Esophagus muscularis mucosa (tissue), 4 donors: ENCODE measurements around the gene CCDC87. TPM values are rescaled to one million over a fixed set of nuclear protein-coding genes. Genes with fewer than 3 reads are reported as not detected.
"Not testable (repeated sequence)": the region's sequence is repeated elsewhere in the genome, so short reads cannot be mapped to it uniquely, and the experiment has no call there.

Source experiments
- DNase-seq: peaks from one replicate; pipeline ENCODE4 v3.0.0-alpha.2; 2017; ENCODE audit errors: extremely low spot score
- H3K27ac ChIP-seq, 4 donors: fragments of 200-600 bp; sonication (generic); replicated peaks in 1 of 4; 1 replicate in 3 of 4; 2 replicates in 1 of 4; pipeline ENCODE4 v1.5.1; 2016 to 2019; ENCODE audit warnings: mild to moderate bottlenecking in 1 of 4
- H3K27me3 ChIP-seq, 4 donors: fragments of 200-600 bp; sonication (generic); one replicate each; pipeline versions ENCODE4 v1.5.1 to v1.6.0; 2016 to 2019
- H3K36me3 ChIP-seq, 4 donors: fragments of 200-600 bp; sonication (generic); one replicate each; pipeline ENCODE4 v1.5.1; 2016 to 2019
- H3K4me1 ChIP-seq, 4 donors: fragments of 200-600 bp; sonication (generic); one replicate each; pipeline ENCODE4 v1.5.1; 2016 to 2019
- H3K4me3 ChIP-seq, 4 donors: fragments of 200-600 bp; sonication (generic); 1 replicate in 2 of 4; 2 replicates in 2 of 4; pipeline ENCODE4 v1.5.1; 2016 to 2019; ENCODE audit warnings: mild to moderate bottlenecking in 4 of 4, moderate library complexity in 1 of 4
- H3K9me3 ChIP-seq, 4 donors: fragments of 200-600 bp; sonication (generic); 1 replicate in 3 of 4; 2 replicates in 1 of 4; pipeline ENCODE4 v1.5.1; 2016 to 2019
- EP300 ChIP-seq: sonication (generic); formaldehyde crosslinking; IDR thresholded peaks from one replicate; pipeline ENCODE4 v1.6.1; 2017; ENCODE audit warnings: antibody characterized with exemption
- POLR2A ChIP-seq: fragments of 450-650 bp; IDR thresholded peaks from one replicate; pipeline ENCODE4 v1.6.1; 2017; ENCODE audit warnings: antibody characterized with exemption, moderate library complexity, mild to moderate bottlenecking, low read depth
- POLR2AphosphoS5 ChIP-seq, 2 donors: sonication (generic); formaldehyde crosslinking; IDR thresholded peaks; one replicate each; pipeline ENCODE4 v1.6.1; 2017; ENCODE audit warnings: antibody characterized with exemption in 2 of 2
- WGBS: methylation state at CpG from one replicate; pipeline ENCODE4 v1.1.5; 2018; 5-methylcytosine and 5-hydroxymethylcytosine counted together
- intact Hi-C: fragments of 100-400 bp; cut with DNase I; formaldehyde crosslinking; loops from one replicate; pipeline ENCODE4 v1.15.1; 2023
- small RNA-seq, 3 donors: library from RNA; depleted of rRNA; stranded (forward); fragments of <200 nt; gene quantifications; one replicate each; pipeline ENCODE3, GENCODE V24; 2016
- total RNA-seq, 4 donors: library from RNA; depleted of rRNA; stranded (reverse); fragments of >200 nt; gene quantifications; one replicate each; pipeline versions ENCODE4 v1.1.0 to v1.2.1, GENCODE V29; 2016
- TF ChIP-seq, protein P1 (sequence below), 3 experiments: fragments of 200-600 bp in 2 of 3; fragments of 450-650 bp in 1 of 3; sonication (generic) in 2 of 3; IDR thresholded peaks; one replicate each; pipeline ENCODE4 v1.5.1; 2017 to 2019; ENCODE audit warnings: antibody characterized with exemption in 3 of 3, mild to moderate bottlenecking in 2 of 3, moderate library complexity in 1 of 3

Gene CCDC87
- total RNA-seq, 4 donors from 2014 or later: 0.17 to 0.83 (median 0.46) TPM

DNA sequence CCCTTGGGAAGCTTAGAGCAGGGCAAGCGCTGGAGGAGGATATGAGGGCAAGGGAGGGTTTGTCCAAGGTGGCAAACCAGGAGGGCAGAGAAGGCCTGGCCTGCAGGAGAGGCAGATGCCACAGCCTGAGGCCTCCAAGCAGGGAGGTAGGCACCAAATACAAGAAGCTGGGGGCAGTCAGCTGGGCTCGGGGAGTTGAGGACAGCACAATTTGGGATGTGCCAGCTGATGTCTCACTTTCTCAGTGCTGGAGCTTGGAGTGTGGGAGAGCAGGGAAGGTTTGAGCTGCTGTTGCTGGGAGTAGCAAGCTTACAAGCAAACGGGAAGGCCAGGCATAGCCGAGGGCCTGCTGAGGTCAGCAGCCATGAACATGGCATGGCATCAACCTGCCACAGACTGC is 51.0 kb downstream of the CCDC87 start:
- H3K4me1 ChIP-seq: peaks cover 28 to 38% (median 34%) of the 10 kb centered on the region in 4 donors
- no peaks in the 10 kb centered on the region for H3K27me3 ChIP-seq
- intact Hi-C loops: no loop called here
- no peak overlapping the region for H3K4me3 ChIP-seq
- peaks cover 0 to 61% (median 46%) of the 10 kb centered on the region in 4 donors for H3K36me3 ChIP-seq
- H3K9me3 ChIP-seq: no peaks in the 10 kb centered on the region
- 95% methylated on average over 4 of the region's 4 CpGs for WGBS
- H3K27ac ChIP-seq: no peak overlapping the region
- DNase-seq: no peak
- TF ChIP-seq, protein P1, sequence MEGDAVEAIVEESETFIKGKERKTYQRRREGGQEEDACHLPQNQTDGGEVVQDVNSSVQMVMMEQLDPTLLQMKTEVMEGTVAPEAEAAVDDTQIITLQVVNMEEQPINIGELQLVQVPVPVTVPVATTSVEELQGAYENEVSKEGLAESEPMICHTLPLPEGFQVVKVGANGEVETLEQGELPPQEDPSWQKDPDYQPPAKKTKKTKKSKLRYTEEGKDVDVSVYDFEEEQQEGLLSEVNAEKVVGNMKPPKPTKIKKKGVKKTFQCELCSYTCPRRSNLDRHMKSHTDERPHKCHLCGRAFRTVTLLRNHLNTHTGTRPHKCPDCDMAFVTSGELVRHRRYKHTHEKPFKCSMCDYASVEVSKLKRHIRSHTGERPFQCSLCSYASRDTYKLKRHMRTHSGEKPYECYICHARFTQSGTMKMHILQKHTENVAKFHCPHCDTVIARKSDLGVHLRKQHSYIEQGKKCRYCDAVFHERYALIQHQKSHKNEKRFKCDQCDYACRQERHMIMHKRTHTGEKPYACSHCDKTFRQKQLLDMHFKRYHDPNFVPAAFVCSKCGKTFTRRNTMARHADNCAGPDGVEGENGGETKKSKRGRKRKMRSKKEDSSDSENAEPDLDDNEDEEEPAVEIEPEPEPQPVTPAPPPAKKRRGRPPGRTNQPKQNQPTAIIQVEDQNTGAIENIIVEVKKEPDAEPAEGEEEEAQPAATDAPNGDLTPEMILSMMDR (IDR thresholded peaks at IDR 0.05): no peak
- TF ChIP-seq EP300 (no peak), POLR2AphosphoS5 (IDR thresholded peaks at IDR 0.05) (no peak), POLR2A (no peak)

- H3K27ac ChIP-seq, H3K9me3 ChIP-seq, DNase-seq, H3K4me3 ChIP-seq, intact Hi-C loops, H3K27me3 ChIP-seq: not testable (repeated sequence)
- Histone ChIP-seq H3K36me3 (peaks cover 0 to 74% (median 59%) of the 10 kb centered on the region in 4 donors), H3K4me1 (peaks cover 20 to 29% (median 25%) of the 10 kb centered on the region in 4 donors)
- WGBS: 83% methylated on average over 8 of the region's 8 CpGs
These were observed 52.3 kb downstream of the CCDC87 start for GRCh38 chr11:66540598-66540997.

Small RNA genes lying within 50 kb of the gene (small RNA-seq; reads per million reads assigned to genes)
- 0 reads per million in 3 donors for gene RNU4-39P

Other genes with a start within 250 kb of the CCDC87 start
- 10 to 100 TPM; 22.8 to 35.1 (median 34.1) TPM for gene BRMS1, start 248.0 kb downstream of the CCDC87 start, total RNA-seq
- 10 to 100 TPM; 32.0 to 71.4 (median 50.0) TPM for gene B4GAT1, start 245.4 kb downstream of the CCDC87 start, total RNA-seq
- 1 to 10 TPM in 3 of 4 donors, under 1 TPM in 1; 0.50 to 3.6 (median 1.7) TPM for gene SLC29A2, start 221.3 kb downstream of the CCDC87 start, total RNA-seq
- 1 to 10 TPM; 1.2 to 2.9 (median 1.5) TPM for gene NPAS4, start 172.0 kb downstream of the CCDC87 start, total RNA-seq
- gene MRPL11, start 154.2 kb downstream of the CCDC87 start, total RNA-seq: 10 to 100 TPM; 46.1 to 51.5 (median 48.7) TPM
- 10 to 100 TPM; 28.7 to 50.4 (median 37.7) TPM for gene PELI3, start 126.2 kb downstream of the CCDC87 start, total RNA-seq
- gene DPP3, start 112.6 kb downstream of the CCDC87 start, total RNA-seq: 10 to 100 TPM; 17.8 to 33.3 (median 20.2) TPM
- gene BBS1, start 82.4 kb downstream of the CCDC87 start, total RNA-seq: 10 to 100 TPM; 68.1 to 78.5 (median 73.1) TPM
- 10 to 100 TPM in 2 of 4 donors, 1 to 10 TPM in 2; 7.6 to 16.2 (median 12.2) TPM for gene ZDHHC24, start 47.0 kb downstream of the CCDC87 start, total RNA-seq
- not detected for gene ACTN3, start 46.2 kb downstream of the CCDC87 start, total RNA-seq
- 100 to 1,000 TPM in 2 of 4 donors, 10 to 100 TPM in 2; 73.1 to 112 (median 96.6) TPM for gene CTSF, start 24.5 kb downstream of the CCDC87 start, total RNA-seq
- gene CCS, start 122 bp upstream of the CCDC87 start, total RNA-seq: 10 to 100 TPM; 27.8 to 50.7 (median 34.8) TPM
- gene RBM14, start 23.6 kb upstream of the CCDC87 start, total RNA-seq: 10 to 100 TPM; 30.5 to 41.7 (median 34.9) TPM
- gene RBM4, start 45.6 kb upstream of the CCDC87 start, total RNA-seq: 100 to 1,000 TPM in 1 of 4 donors, 10 to 100 TPM in 3; 82.2 to 101 (median 90.2) TPM
- 10 to 100 TPM; 10.3 to 13.2 (median 12.2) TPM for gene RBM4B, start 84.8 kb upstream of the CCDC87 start, total RNA-seq
- gene SPTBN2, start 136.2 kb upstream of the CCDC87 start, total RNA-seq: 10 to 100 TPM in 2 of 4 donors, 1 to 10 TPM in 2; 3.3 to 12.5 (median 10.0) TPM